HepG2 (cell line): ENCODE results near the gene UNC13D. TPM values are rescaled to one million over a fixed set of nuclear protein-coding genes. Genes with fewer than 3 reads are reported as not detected.

Experiments
- AGO1 ChIP-seq: fragments of 200-400 bp; formaldehyde crosslinking; IDR thresholded peaks from 2 replicates; pipeline ENCODE4 v1.6.1; 2017; ENCODE audit warnings: mild to moderate bottlenecking, low read depth, low read length, moderate library complexity; ENCODE audit not compliant: poor library complexity, severe bottlenecking
- DBP ChIP-seq: sonication (generic); formaldehyde crosslinking; IDR thresholded peaks from 2 replicates; pipeline ENCODE4 v1.4.0; 2020; ENCODE audit warnings: missing genetic modification reagents; ENCODE audit errors: not compliant biosample characterization
- GFI1 ChIP-seq: sonication (generic); formaldehyde crosslinking; IDR thresholded peaks from 2 replicates; pipeline ENCODE4 v1.5.0; 2020; ENCODE audit warnings: missing genetic modification reagents, mild to moderate bottlenecking, borderline replicate concordance
- PATZ1 ChIP-seq: sonication (generic); formaldehyde crosslinking; IDR thresholded peaks from 2 replicates; pipeline ENCODE4 v1.4.0; 2020; ENCODE audit warnings: missing genetic modification reagents
- RARG ChIP-seq: sonication (generic); formaldehyde crosslinking; IDR thresholded peaks from 2 replicates; pipeline ENCODE4 v1.4.0; 2020; ENCODE audit warnings: low read depth, mild to moderate bottlenecking, missing genetic modification reagents
- SATB2 ChIP-seq: sonication (generic); formaldehyde crosslinking; IDR thresholded peaks from 2 replicates; pipeline ENCODE4 v1.5.0; 2020; ENCODE audit warnings: missing genetic modification reagents
- TFAP4 ChIP-seq: sonication (generic); IDR thresholded peaks from 2 replicates; pipeline ENCODE4 v1.6.1; 2016; ENCODE audit warnings: low read depth, borderline replicate concordance
- THYN1 ChIP-seq: sonication (generic); formaldehyde crosslinking; IDR thresholded peaks from 2 replicates; pipeline ENCODE4 v1.8.1; 2023; ENCODE audit warnings: low read depth, mild to moderate bottlenecking, moderate library complexity, missing genetic modification reagents, borderline replicate concordance
- ZBTB46 ChIP-seq: sonication (generic); formaldehyde crosslinking; IDR thresholded peaks from 2 replicates; pipeline ENCODE4 v1.4.0; 2020; ENCODE audit warnings: mild to moderate bottlenecking, missing genetic modification reagents, borderline replicate concordance
- ZNF335 ChIP-seq: sonication (generic); formaldehyde crosslinking; IDR thresholded peaks from 2 replicates; pipeline ENCODE4 v1.4.0; 2020; ENCODE audit warnings: missing genetic modification reagents
- ZNF574 ChIP-seq: sonication (generic); formaldehyde crosslinking; IDR thresholded peaks from 2 replicates; pipeline ENCODE4 v1.4.0; 2020; ENCODE audit warnings: missing genetic modification reagents
- ZNF598 ChIP-seq: sonication (generic); formaldehyde crosslinking; IDR thresholded peaks from 2 replicates; pipeline ENCODE4 v1.5.1; 2020; ENCODE audit warnings: mild to moderate bottlenecking, missing genetic modification reagents, borderline replicate concordance
- ZSCAN20 ChIP-seq: sonication (generic); formaldehyde crosslinking; IDR thresholded peaks from 2 replicates; pipeline ENCODE4 v1.4.0; 2020; ENCODE audit warnings: missing genetic modification reagents, mild to moderate bottlenecking, borderline replicate concordance
- ZSCAN25 ChIP-seq: sonication (generic); formaldehyde crosslinking; IDR thresholded peaks from 2 replicates; pipeline ENCODE4 v1.8.0; 2022; ENCODE audit warnings: mild to moderate bottlenecking, missing genetic modification reagents
- ZSCAN29 ChIP-seq: sonication (generic); formaldehyde crosslinking; conservative IDR thresholded peaks from 2 replicates; pipeline ENCODE4 v1.4.0; 2020; ENCODE audit warnings: mild to moderate bottlenecking, missing genetic modification reagents
- polyA plus RNA-seq, 8 experiments: library from polyadenylated mRNA; depleted of rRNA in 3 of 8; stranded (reverse) in 7 of 8; unstranded in 1 of 8; fragments of >200 nt; fragmentation: Illumina TruSeq in 4 of 8; extraction: Trizol in 4 of 8; gene quantifications; 2 replicates each; pipeline versions ENCODE4 v1.2.1 to v1.2.3, GENCODE V29; 2011 to 2016; ENCODE audit warnings: low read depth in 4 of 8, missing spikeins in 1 of 8, mixed read lengths in 1 of 8; ENCODE audit not compliant: insufficient read depth in 1 of 8
- total RNA-seq, 5 experiments: library from RNA; depleted of rRNA; stranded (reverse); fragments of >200 nt; fragmentation: Illumina TruSeq; extraction: Trizol; gene quantifications; 2 replicates each; pipeline ENCODE4 v1.2.3, GENCODE V29; 2016; ENCODE audit warnings: low read depth in 1 of 5

Gene UNC13D
- total and polyA plus RNA-seq, 2 of the 13 experiments (the other 11 are each of a cell fraction or from before 2014, with no cell fraction given) = 29.7 to 42.7 TPM

GRCh38 chr17:75869282-75870141, 25.3 kb upstream of the UNC13D start (continued):
- peak; percentile 93; the same call in 1 of the 2 replicates for TF ChIP-seq ZBTB46
- 0 out of 2 replicates have a peak, but pooled peaks have one; percentile 62 for TF ChIP-seq RARG (CRISPR knock-in tag)
- no peak for TF ChIP-seq ZNF598 (CRISPR knock-in tag)
- TF ChIP-seq TFAP4 = peak; percentile 52; the same call in 1 of the 2 replicates
- TF ChIP-seq AGO1 = no peak
- no peak; the same call in 1 of the 2 replicates for TF ChIP-seq SATB2 (CRISPR knock-in tag)
- peak; percentile 41; the same call in 1 of the 2 replicates for TF ChIP-seq ZSCAN25
- no peak for TF ChIP-seq DBP (CRISPR knock-in tag)
- peak; percentile 77 for TF ChIP-seq ZNF574 (CRISPR knock-in tag)
- TF ChIP-seq ZNF335 = peak; percentile 86; the same call in 1 of the 2 replicates
- TF ChIP-seq ZSCAN20 (CRISPR knock-in tag) = no peak
- TF ChIP-seq GFI1 (CRISPR knock-in tag) = 0 out of 2 replicates have a peak, but pooled peaks have one; percentile 24
- peak; percentile 91 for TF ChIP-seq ZSCAN29
- peak; percentile 67 for TF ChIP-seq PATZ1 (CRISPR knock-in tag)
- TF ChIP-seq THYN1 (CRISPR knock-in tag) = no peak
